ENCODE measurements around the gene PAPSS1.

GRCh38 chr4:107744532-107744931 is 24.5 kb upstream of the PAPSS1 start:
- TF ChIP-seq POLR2AphosphoS5 (IDR thresholded peaks at IDR 0.05; ENCODE audit: insufficient read depth, low read depth, low read length), result no peak
- TF ChIP-seq EZH2 (IDR thresholded peaks at IDR 0.05; ENCODE audit: borderline replicate concordance, low read depth, low read length, severe bottlenecking), result no peak
- no peak for TF ChIP-seq CTCF (IDR thresholded peaks at IDR 0.05; ENCODE audit: extremely low read depth in 1 of 2, insufficient read depth in 1 of 2, low read depth in 1 of 2, low read length in 2 of 2)
- TF ChIP-seq POLR2A (IDR thresholded peaks at IDR 0.05; ENCODE audit: low read depth, low read length), result no peak
